NCI-H345 (cell line): ENCODE data around the gene RNF180.
"Not testable (repeated sequence)": the region's sequence is repeated elsewhere in the genome, so short reads cannot be mapped to it uniquely, and the experiment has no call there.

Experiments used
- DNase-seq: peaks from one replicate; lab custom pipeline; 2025; lab: John Stamatoyannopoulos, UW

The RNF180 gene

GRCh38 chr5:64397552-64397951, 231.9 kb downstream of the RNF180 start:
- DNase-seq, result no peak

GRCh38 chr5:64398735-64399134, 233.1 kb downstream of the RNF180 start:
- DNase-seq, result not testable (repeated sequence)

GRCh38 chr5:64407103-64407825, 241.6 kb downstream of the RNF180 start:
- DNase-seq, result not testable (repeated sequence)

DNA sequence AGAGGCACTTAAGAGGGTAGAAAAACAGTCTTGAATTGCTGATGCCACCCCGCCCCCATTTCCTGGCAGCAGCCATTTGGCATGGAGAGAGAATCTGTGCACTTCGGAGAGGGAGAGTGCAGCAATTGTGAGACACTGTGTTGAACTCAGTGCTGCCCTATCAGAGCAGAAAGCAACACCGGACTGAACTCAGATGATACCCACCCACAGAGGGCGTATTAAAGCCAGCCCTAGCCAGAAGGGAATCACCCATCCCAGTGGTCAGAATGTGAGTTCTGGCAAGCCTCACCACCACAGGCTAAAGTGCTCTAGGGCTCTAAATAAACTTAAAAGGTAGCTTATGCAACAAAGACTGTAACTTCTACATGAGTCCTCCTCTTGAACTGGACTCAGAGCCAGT, 251.7 kb downstream of the RNF180 start:
- DNase-seq, result no peak

DNA sequence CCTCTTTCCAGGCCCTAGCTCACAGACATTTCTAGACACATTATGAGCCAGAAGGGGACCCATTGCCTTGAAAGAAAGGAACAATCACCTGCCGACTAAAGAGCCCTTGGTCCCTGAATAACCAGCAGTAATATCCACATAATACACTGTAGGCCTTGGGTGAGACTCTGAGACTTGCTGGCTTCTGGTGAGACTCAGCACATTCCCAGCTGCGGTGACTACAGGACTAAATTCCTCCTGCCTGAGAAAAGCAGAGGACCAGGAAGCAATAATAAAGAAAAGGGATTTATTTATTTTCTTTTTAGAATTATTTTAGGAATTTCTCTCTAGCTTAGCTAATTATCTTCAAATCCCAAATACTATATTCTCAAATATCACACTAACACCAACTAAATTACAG, 252.4 kb downstream of the RNF180 start:
- DNase-seq, result no peak
